ENCODE measurements around the gene GTF3C5.
A peak's percentile ranks its signal among the peaks of the same experiment; 100 is the strongest.
"Not testable (repeated sequence)": the region's sequence is repeated elsewhere in the genome, so short reads cannot be mapped to it uniquely, and the experiment has no call there.

GTF3C5 gene

GRCh38 chr9:133090752-133091385 lies 60.1 kb downstream of the GTF3C5 start:
- DNase-seq (ENCODE audit: low read depth) = no peak

GRCh38 chr9:133094351-133094750 lies 63.6 kb downstream of the GTF3C5 start:
- DNase-seq (ENCODE audit: low read depth) = not testable (repeated sequence)

GRCh38 chr9:133094842-133095393 lies 64.1 kb downstream of the GTF3C5 start:
- no peak for DNase-seq (ENCODE audit: low read depth)

GRCh38 chr9:133098104-133098754 lies 67.4 kb downstream of the GTF3C5 start:
- DNase-seq (ENCODE audit: low read depth) = no peak

DNA sequence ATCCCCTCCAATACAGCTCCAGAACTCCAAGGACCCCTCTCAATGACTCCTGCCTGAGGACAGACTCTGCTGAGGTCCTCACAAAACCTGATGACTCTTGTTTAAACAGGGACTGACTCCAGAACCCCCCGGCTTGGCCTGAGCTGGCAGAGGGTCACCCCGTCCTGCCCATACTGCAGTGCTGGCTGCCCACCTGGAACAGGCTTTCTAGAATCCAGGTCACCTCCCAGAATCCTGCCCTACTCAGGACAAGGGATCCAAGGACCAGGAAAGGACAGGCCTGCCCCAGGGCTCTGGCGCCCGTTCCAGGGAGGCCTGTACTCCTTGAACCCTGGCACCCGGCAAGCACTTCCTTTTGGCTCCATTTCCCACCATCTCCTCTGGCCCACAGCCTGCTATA lies 68.1 kb downstream of the GTF3C5 start:
- DNase-seq (ENCODE audit: low read depth) = no peak

DNA sequence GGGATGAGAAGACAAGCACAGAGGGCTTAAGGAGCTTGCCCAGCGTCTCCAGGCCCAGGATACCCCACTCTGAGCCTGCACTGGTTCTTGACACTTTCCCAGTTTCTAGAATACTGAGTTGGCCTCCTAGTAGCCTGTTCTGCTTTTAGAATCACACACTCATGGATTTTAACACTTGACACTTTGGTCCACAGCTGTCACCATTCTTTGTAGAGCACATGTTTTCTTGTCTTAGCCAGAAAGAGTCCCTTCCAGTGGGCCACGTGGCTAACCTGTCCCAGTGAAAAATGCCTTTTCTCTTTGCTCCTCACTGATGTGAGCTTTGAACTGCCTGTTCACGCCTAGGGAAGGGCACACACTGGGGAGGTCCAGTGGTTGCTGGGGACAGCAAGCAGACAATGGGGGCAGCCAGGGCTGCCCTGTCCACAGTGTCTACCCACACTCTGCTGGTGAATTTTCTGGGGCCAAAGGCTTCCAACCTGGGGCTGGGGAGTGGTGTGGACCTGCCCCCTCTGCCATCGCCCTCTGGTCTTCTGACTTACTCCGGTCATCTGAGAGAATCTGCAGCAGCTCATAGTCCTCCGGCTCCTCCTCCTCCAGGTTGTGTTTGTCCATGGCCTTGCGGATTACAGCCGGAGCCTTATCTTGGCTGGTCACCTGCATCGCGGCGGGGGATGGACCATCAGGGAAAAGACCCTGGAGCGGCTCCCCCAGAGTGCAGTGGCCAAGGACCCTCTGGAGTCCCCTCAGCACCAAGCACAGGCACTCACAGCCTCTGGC lies 69.1 kb downstream of the GTF3C5 start:
- DNase-seq (ENCODE audit: low read depth) = no peak

DNA sequence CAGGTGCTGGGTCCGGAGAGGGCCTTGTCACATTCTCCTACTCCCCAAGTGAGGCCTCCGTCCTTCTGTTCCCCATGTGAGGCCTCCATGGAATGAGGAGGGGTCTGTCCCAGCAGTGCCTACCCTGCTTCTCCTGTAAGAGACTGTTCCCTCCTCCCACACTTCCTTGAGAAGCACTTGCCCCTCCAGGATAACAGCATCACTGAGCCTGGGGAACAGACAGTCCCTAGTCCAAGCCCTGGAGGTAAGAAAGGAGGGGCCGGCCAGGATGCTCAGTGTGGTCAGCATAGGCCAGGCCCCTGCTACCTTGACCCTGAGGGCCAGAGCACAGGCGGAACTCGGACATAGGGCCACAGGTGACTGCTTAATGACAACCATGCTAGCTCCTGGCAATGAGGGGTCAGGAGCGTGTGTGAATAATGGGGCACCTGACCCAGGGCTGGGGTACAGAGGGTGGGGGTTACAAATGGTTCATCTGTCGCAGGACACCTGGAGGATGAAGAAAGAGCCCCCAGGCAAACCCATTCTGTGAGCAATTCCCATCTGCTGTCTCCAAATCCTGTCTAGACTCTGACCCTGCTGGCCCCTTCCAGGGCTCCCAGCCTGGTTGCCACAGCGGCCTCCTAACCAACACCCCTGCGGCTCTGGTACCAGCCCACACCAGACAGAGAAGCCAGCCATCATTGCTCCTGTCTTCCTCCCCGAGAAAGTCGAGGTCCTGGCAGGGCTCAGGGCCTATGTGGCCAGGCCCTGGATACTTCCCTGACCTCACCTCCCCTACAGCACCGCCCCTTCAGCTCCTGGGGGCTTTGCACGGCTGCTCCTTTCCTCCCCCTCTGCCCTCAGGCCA lies 69.9 kb downstream of the GTF3C5 start:
- no peak for DNase-seq (ENCODE audit: low read depth)

DNA sequence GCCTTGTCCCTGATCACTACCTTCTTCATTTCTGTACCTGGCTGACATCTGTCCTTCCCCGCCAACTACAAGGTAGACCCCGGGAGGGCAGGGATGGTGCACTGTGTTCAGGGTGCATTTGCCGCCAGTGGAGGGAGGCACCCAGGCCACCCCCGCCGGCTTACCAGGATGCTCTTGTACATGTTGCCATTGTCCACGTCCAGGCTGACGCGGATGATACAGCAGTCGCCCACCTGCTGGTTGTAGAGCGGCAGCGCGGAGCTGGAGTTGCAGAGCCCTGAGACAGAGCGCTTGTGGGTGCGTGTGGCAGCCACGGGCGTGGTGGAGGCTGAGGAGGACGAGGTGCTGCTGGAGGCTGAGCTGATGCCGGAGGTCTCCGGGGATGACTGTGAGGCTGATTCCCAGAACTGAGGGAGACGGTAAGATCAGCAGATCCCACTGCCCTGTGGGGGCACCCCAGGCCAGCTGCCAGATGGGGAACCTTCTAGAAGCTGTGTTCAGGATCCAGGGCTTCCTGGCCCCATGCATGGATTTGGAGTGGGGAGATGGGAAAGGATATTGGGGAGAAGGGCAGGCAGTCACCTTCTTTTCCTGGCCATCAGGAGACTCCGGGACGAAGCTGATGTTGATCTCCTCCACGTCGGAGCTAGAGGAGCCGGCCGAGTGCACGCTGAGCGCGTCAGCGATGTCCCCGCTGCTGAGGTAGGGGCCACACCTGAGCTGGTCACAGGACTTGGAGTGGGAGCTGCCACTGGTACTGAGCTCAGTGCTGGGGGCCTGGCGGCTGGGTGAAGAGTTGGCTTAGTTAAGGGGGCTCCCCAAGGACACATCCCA lies 70.8 kb downstream of the GTF3C5 start:
- no peak for DNase-seq (ENCODE audit: low read depth)

DNA sequence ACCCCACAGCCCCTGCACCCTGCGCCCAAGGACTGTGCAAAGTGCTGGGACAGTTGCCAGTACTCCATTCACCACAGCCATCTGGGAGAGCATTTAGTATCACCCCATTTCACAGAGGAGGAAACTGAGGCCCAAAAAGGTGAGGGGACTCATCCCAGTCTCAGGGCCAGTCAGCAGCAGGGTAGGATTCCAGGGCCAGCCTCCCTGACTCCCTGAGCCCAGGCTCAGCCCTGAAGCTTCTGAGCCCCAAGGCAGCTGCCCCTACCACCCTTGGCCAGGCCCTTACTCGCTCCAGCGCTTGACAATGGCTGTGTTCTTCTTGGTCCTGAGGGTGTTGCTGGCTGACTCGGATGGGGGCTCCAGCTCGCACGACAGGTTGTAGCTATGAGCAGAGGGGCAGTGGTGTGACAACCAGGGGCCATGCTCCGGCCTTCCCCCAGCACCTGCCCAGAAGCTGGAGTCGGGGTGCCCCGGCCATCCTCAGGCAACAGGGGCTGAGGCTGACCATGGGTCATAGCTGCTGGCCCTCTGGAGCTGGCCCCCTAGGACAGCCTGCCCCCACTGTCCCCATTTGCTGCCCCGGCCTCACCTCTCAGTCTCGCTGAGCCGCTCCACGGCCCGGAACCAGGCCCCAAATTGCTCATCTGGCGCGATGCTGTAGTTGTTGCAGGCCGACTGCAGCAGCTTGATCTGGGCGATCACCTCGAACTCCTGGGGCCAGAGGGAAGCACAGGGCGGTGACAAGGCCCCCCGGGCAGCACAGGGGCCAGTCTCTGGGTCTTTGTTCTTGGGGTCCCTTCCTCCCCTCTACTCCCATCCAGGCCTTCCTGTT lies 71.6 kb downstream of the GTF3C5 start:
- no peak for DNase-seq (ENCODE audit: low read depth)

DNA sequence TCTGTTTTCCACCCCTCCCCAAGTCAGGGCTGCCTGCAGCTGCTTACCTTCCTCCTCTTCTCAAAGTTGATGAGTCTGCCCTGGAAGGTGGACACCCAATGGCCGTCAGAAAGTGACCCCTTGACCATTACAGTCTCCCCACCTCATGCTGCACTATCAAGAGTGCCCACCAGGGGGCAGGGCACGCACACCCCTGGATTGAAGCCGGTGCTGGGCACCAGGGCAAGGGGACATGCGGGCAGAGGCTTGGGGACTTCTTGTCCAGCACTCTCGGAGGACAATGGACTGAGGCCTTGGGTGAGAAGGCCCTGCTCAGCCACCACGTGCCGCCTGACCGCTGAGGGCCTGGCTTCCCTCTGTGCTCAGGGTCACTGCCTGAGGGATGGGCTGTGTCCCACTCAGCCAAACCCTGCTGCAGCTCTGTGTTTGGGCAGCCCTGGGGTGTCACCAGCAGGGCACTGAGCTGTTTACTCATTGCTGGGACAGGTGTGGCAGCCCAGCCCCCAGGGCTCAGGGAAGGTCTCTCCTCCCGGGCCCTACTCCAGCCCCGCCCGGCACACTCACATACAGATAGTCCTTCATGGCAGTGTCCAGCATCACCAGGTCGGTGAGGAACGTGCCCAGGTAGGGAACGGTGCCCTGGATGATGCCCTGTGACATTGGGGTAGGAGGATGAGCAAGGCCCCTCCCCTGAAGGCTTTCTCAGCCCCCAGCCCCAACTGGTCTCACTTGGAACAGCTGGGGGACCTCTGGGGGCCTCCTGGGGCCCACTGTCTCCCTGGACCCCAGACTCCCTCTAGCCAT lies 72.6 kb downstream of the GTF3C5 start:
- peak; percentile 62 for DNase-seq (ENCODE audit: low read depth)

- no peak for DNase-seq (ENCODE audit: low read depth)
Observed at GRCh38 chr9:133103987-133104505, 73.2 kb downstream of the GTF3C5 start.

GRCh38 chr9:133104718-133105460 lies 74.1 kb downstream of the GTF3C5 start:
- DNase-seq (ENCODE audit: low read depth) = no peak

- DNase-seq (ENCODE audit: low read depth) = no peak
Observed at GRCh38 chr9:133105461-133105770, 74.6 kb downstream of the GTF3C5 start.

GRCh38 chr9:133106511-133107244 lies 75.9 kb downstream of the GTF3C5 start:
- no peak for DNase-seq (ENCODE audit: low read depth)

DNA sequence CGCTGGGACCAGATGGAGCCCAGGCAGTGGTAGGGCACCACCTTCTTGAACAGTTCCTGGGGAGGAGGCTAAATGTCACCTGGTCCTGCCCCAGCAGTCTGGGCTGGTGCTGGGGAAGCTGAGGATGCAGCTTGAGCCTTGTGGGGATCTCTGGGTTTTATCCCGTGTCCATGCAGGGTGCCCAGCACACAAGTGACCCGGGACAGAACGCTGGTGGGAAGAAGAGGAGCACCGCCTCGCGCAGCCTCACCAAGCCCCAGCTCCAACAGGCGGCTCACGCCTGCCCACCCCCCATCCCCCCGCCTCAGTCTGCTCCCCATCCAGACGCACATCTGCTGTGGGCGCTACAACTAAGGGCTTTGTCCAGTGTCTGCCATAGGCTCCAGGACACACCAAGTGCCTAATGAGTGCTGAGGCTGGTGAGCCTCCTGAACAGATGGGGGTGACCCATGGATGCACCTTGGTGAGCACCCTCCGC lies 76.5 kb downstream of the GTF3C5 start:
- no peak for DNase-seq (ENCODE audit: low read depth)

Data from ELR (cell line).